ENCODE measurements around the gene FGF23. TPM values are rescaled to one million over a fixed set of nuclear protein-coding genes. Genes with fewer than 3 reads are reported as not detected.
"Not testable (repeated sequence)": the region's sequence is repeated elsewhere in the genome, so short reads cannot be mapped to it uniquely, and the experiment has no call there.

Gene FGF23
- total RNA-seq, 6 experiments from 2014 or later, result 0.33 to 41.0 (median 1.2) TPM; not detected in 1

GRCh38 chr12:4417455-4417854, 37.9 kb upstream of the FGF23 start:
- H3K27me3 ChIP-seq, result no peaks in the 10 kb centered on the region

GRCh38 chr12:4416276-4416675, 36.8 kb upstream of the FGF23 start:
- Histone ChIP-seq H3K27me3 (no peaks in the 10 kb centered on the region), H3K27ac (no peak overlapping the region), H3K9me3 (no peaks in the 10 kb centered on the region), H3K4me1 (no peaks in the 10 kb centered on the region), H3K4me3 (no peak overlapping the region), H3K36me3 (no peaks in the 10 kb centered on the region)
- no peak for DNase-seq
- ATAC-seq, result no peak
- intact Hi-C loops (cut with DNase I), result no loop called here
- 54% methylated on average over 7 of the region's 8 CpGs for WGBS (ENCODE audit: insufficient coverage, low coverage, low lambda C conversion rate, missing lambda C conversion rate)
- TF ChIP-seq, protein P1, sequence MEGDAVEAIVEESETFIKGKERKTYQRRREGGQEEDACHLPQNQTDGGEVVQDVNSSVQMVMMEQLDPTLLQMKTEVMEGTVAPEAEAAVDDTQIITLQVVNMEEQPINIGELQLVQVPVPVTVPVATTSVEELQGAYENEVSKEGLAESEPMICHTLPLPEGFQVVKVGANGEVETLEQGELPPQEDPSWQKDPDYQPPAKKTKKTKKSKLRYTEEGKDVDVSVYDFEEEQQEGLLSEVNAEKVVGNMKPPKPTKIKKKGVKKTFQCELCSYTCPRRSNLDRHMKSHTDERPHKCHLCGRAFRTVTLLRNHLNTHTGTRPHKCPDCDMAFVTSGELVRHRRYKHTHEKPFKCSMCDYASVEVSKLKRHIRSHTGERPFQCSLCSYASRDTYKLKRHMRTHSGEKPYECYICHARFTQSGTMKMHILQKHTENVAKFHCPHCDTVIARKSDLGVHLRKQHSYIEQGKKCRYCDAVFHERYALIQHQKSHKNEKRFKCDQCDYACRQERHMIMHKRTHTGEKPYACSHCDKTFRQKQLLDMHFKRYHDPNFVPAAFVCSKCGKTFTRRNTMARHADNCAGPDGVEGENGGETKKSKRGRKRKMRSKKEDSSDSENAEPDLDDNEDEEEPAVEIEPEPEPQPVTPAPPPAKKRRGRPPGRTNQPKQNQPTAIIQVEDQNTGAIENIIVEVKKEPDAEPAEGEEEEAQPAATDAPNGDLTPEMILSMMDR (IDR thresholded peaks at IDR 0.05), result no peak
- TF ChIP-seq POLR2A (IDR thresholded peaks at IDR 0.05), result no peak

More at GRCh38 chr12:4417455-4417854, 37.9 kb upstream of the FGF23 start:
- TF ChIP-seq, protein P1 (IDR thresholded peaks at IDR 0.05), result no peak
- no peak for TF ChIP-seq POLR2A (IDR thresholded peaks at IDR 0.05)
- no peaks in the 10 kb centered on the region for H3K4me1 ChIP-seq
- intact Hi-C loops (cut with DNase I), result no loop called here
- H3K27ac ChIP-seq, result no peak overlapping the region
- H3K9me3 ChIP-seq, result no peaks in the 10 kb centered on the region
- peak in 1 of 4 donors; percentile 19 for ATAC-seq
- 49% methylated on average over 4 of the region's 6 CpGs for WGBS (ENCODE audit: insufficient coverage, low coverage, low lambda C conversion rate, missing lambda C conversion rate)
- DNase-seq, result no peak
- H3K36me3 ChIP-seq, result no peaks in the 10 kb centered on the region
- H3K4me3 ChIP-seq, result no peak overlapping the region

DNA sequence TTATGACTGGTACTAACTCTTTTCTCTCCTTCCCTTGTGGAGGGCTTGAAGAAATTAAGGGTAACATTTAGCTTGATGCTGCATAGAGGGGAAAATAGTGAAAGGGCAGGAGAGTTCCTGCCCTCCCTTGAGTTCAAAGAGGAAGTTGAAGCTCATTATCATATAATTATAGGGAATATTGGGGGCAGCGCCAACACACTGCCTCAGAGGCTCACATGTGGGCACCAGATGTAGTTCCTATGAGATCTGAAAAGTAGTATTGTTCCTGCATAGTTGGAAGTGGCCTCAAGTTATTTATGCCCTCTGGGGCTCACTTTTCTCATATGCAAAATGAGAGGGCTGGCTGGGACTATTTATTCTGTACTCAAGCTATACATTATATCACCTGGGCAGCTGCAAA, 33.0 kb upstream of the FGF23 start:
- H3K4me1 ChIP-seq, result no peaks in the 10 kb centered on the region
- H3K27me3 ChIP-seq, result no peaks in the 10 kb centered on the region
- intact Hi-C loops (cut with DNase I), result no loop called here
- 78% methylated on average over 1 of the region's 1 CpG for WGBS (ENCODE audit: insufficient coverage, low coverage, low lambda C conversion rate, missing lambda C conversion rate)
- no peaks in the 10 kb centered on the region for H3K9me3 ChIP-seq
- no peak for TF ChIP-seq POLR2A (IDR thresholded peaks at IDR 0.05)
- TF ChIP-seq, protein P1 (IDR thresholded peaks at IDR 0.05), result no peak
- H3K27ac ChIP-seq, result no peak overlapping the region
- H3K36me3 ChIP-seq, result no peaks in the 10 kb centered on the region
- DNase-seq, result no peak
- H3K4me3 ChIP-seq, result no peak overlapping the region
- no peak for ATAC-seq

- Histone ChIP-seq H3K27me3 (no peaks in the 10 kb centered on the region), H3K27ac (no peak overlapping the region), H3K36me3 (no peaks in the 10 kb centered on the region), H3K4me1 (no peaks in the 10 kb centered on the region), H3K9me3 (no peaks in the 10 kb centered on the region), H3K4me3 (no peak overlapping the region)
- DNase-seq (no peak), ATAC-seq (no peak)
- WGBS (ENCODE audit: insufficient coverage, low coverage, low lambda C conversion rate, missing lambda C conversion rate), result 45% methylated on average over 3 of the region's 3 CpGs
- intact Hi-C loops (cut with DNase I), result no loop called here
- TF ChIP-seq, protein P1 (IDR thresholded peaks at IDR 0.05), result no peak
- no peak for TF ChIP-seq POLR2A (IDR thresholded peaks at IDR 0.05)
These were observed 32.5 kb upstream of the FGF23 start for GRCh38 chr12:4412056-4412455.

DNA sequence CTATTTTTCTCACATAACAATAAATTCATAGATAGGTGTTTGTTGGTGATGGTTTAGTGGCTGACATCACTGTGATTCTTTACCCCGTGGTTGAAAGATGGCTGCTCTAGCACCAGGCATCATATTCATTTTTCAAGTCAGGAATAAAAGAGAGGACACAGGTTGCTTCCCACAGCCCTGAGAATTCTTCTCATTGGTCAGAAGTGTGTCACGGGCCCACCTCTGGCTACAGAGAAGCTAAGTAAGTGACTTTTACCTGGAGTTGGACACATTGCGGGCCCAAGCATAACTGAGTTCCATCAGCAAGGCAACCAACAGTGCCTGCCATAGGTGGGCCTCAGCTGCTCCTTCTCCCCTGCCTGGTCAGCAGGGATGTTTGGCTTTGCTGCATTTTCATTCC, 27.6 kb upstream of the FGF23 start:
- intact Hi-C loops (cut with DNase I), result no loop called here
- H3K27ac ChIP-seq, result no peak overlapping the region

GRCh38 chr12:4404877-4405637, 25.5 kb upstream of the FGF23 start:
- intact Hi-C loops (cut with DNase I); DNase-seq; H3K27ac ChIP-seq; H3K27me3 ChIP-seq; ATAC-seq; H3K36me3 ChIP-seq; H3K4me3 ChIP-seq; H3K4me1 ChIP-seq; H3K9me3 ChIP-seq: not testable (repeated sequence)
- whole genome bisulfite sequencing (ENCODE audit: insufficient coverage, low coverage, low lambda C conversion rate, missing lambda C conversion rate), result 71% methylated on average over 8 of the region's 8 CpGs

More for the DNA sequence above, 27.6 kb upstream of the FGF23 start:
- no peaks in the 10 kb centered on the region for H3K4me1 ChIP-seq
- TF ChIP-seq, protein P1 (IDR thresholded peaks at IDR 0.05), result no peak
- TF ChIP-seq POLR2A (IDR thresholded peaks at IDR 0.05), result no peak
- H3K9me3 ChIP-seq, result no peaks in the 10 kb centered on the region
- H3K36me3 ChIP-seq, result no peaks in the 10 kb centered on the region
- H3K27me3 ChIP-seq, result no peaks in the 10 kb centered on the region
- ATAC-seq, result no peak
- DNase-seq, result no peak
- WGBS (ENCODE audit: insufficient coverage, low coverage, low lambda C conversion rate, missing lambda C conversion rate), result 47% methylated on average over 3 of the region's 3 CpGs
- H3K4me3 ChIP-seq, result no peak overlapping the region
